Uterus (tissue), 2 donors: ENCODE data around the gene ACSL3.

Source experiments
- CTCF ChIP-seq, 4 experiments: fragments of 200-600 bp in 2 of 4; fragments of 450-650 bp in 2 of 4; sonication (generic) in 2 of 4; IDR thresholded peaks; one replicate each; pipeline ENCODE4 v1.5.1; 2016 to 2019; ENCODE audit warnings: antibody characterized with exemption in 4 of 4, mild to moderate bottlenecking in 2 of 4, moderate library complexity in 1 of 4
- POLR2A ChIP-seq, 2 donors: fragments of 450-650 bp; IDR thresholded peaks; one replicate each; pipeline ENCODE4 v1.6.1; 2016; ENCODE audit warnings: antibody characterized with exemption in 2 of 2, mild to moderate bottlenecking in 1 of 2, moderate library complexity in 1 of 2

DNA sequence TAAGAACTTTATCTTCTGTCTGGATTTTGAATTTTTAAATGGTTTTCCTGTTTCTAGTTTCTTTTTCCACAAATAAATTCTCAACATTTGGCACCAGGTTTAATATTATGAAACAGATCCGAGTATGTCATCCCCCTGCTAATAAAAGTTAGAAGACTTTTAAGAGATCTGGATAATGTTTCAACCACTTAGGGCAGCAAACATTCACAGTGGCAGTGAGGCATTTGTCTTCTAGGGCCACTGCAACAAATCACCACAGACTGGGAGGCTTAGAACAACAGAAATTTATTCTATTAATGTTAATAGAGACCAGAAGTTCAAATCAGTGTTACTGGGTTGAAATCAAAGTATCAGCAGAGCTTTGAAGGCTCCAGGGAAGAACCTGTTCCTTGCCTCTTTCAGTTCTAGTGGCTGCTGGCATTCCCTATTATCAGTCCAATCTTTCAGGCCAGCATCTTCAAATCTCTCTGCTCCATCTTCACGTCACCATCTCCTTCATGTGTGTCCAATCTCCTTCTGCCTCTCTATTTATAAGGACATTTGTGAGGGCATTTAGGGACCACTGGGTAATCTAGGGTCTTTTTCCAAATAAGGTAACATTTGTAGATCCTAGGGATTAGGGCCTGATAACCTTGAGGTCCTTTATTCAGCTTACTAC, 23.4 kb downstream of the ACSL3 start:
- no peak for TF ChIP-seq CTCF (IDR thresholded peaks at IDR 0.05)
- TF ChIP-seq POLR2A (IDR thresholded peaks at IDR 0.05): no peak
